HG03354 (cell line): Measurements from ENCODE around the gene ARL10.
"Not testable (repeated sequence)": the region's sequence is repeated elsewhere in the genome, so short reads cannot be mapped to it uniquely, and the experiment has no call there.

Source experiments
- ATAC-seq: cut with Tn5 transposase; IDR thresholded peaks from one replicate; pipeline ENCODE4 v1.9.1; 2021; ENCODE audit warnings: mild to moderate bottlenecking; ENCODE audit not compliant: unreplicated experiment, poor library complexity, severe bottlenecking

ARL10 gene

GRCh38 chr5:176407456-176408251, 42.4 kb downstream of the ARL10 start:
- no peak for ATAC-seq

DNA sequence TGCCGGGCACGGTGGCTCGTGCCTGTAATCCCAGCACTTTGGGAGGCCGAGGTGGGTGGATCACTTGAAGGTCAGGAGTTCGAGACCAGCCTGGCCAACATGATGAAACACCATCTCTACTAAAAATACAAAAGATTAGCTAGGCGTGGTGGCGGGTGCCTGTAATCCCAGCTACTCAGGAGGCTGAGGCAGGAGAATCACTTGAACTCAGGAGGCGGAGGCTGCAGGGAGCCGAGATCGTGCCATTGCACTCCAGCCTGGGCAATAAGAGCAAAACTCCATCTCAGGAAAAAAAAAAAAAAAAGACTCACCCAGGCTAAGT, 42.9 kb downstream of the ARL10 start:
- not testable (repeated sequence) for ATAC-seq

DNA sequence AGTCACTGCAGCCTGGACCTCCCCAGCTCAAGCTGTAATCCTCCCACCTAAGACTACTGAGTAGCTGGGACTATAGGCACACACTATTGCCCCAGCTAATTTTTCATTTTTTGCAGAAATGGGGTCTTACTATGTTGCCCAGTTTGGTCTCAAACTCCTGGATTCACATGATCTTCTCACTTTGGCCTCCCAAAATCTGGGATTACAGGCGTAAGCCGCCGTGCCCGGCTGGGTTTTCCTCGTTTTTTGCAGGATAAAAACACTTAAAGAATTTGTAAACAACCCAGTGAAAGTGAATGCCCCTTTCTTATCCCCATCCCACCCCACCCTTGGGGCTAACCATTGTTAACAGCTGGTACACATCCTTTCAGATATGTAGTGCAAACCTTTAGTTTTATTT, 43.3 kb downstream of the ARL10 start:
- ATAC-seq, result no peak

- no peak for ATAC-seq
These were observed 44.5 kb downstream of the ARL10 start for GRCh38 chr5:176409765-176410164.

GRCh38 chr5:176410486-176411180, 45.3 kb downstream of the ARL10 start:
- ATAC-seq, result no peak

GRCh38 chr5:176412517-176413254, 47.4 kb downstream of the ARL10 start:
- ATAC-seq, result no peak

DNA sequence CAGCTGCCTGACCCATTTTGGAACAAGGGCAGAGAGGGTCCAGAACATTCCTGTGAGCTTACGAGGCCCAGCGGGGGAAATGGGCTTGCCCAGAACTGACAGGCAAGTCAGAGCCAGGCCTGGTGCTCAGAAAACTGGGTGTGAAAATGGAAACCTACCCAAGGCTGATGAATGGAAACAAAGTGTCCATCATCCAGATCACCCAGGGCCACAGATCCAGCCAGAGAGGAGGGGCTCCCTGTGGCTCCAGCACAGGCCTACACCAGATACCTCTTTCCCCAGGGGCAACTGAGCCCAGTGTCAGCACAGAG, 47.9 kb downstream of the ARL10 start:
- ATAC-seq, result no peak

DNA sequence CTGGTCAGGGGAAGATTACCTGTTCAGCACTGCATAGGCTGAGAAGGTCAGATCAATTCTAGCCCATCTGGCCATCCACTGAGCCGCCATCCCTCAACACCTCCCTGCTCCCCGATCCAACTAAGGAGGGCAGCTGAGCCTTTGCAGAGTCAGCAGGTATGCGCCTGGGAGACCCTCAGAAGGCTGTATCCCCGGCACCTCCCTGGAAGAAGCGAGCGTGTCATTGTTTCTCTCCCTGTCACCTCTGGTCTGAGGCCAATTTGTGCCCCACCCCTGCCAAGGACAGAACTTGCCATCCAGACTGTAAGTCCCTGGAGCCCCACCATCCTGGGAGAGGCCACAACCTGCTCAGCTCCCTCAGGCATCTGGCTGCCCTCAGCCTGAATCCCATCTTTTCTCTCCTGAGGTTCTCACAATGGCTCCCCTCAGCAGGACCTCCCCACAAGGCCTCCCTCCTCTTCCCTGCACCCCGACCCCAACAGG, 48.5 kb downstream of the ARL10 start:
- ATAC-seq, result no peak

DNA sequence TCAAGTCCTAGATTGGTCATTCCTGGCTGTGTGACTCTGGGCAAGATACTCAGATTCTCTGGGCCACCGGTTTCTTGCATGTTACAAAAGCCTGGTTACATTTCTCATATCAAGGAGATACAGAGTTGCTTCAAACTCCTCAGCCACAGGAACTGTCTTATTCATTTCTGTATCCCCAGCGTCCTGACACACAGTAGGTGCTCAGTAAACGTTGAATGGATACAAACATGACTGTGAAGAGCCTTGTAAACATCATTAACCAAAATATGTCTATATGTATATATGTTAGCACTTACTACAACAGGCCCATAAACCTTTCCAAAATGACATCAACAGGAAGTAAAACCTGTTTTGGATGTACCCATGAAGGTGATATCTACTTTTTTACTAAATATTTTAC, 49.4 kb downstream of the ARL10 start:
- ATAC-seq, result no peak

DNA sequence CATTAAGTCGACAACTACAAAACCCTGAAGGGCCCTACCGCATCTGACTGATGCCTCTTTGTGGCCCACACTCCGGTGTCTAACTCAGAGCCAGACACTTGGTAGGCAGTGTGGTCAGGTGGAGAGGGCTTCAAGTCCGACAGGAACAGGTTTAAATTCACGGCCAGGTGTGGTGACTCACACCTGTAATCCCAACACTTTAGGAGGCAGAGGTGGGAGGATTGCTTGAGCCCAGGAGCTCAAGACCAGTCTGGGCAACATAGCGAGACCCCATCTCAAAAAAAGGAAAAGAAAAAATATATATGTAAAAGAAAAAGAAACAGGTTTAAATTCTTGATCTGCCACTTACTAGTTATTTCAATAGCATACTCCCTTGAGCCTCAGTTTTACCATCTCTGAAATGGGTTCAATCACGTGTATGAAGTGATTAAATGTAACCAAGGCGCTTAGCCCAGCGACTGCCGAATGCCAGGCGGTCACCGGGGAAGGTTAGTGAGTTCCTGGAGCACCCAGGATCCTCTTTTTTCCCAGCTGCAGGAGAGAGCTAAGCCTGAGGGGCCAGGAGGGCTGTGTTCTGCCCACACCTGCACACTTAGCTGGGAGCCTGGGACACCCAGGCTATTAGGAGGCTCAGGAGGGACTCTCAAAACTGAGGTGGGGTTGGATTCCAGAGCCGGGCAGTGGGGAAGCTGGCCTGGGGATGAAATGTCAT, 50.1 kb downstream of the ARL10 start:
- peak; percentile 4 for ATAC-seq

GRCh38 chr5:176415952-176416924, 51.0 kb downstream of the ARL10 start, which contains the start of gene CLTB:
Gene CLTB, minus strand, starts transcription at chr5:176416539. Its CDS starts 176 bp downstream, at chr5:176416363.
- ATAC-seq, result peak; percentile 88

DNA sequence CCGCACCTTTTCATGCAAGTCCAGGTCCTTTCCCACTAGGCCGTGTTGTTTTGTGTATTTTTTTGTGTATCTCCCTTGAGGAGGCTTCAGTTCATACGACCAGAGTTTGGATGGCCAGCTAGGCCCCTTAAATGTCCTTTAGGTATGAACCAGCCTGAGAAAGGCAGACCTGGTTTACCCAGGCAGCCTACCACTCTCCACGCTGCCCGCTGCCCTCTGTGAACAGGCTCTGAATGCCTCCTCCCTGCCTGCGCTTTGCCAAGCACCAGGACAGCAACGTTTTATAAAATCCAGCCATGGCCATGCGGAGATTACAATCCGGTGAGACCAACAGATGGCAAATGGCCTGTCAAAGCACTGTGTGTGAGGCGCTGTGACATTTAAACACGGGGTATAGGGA, 51.7 kb downstream of the ARL10 start:
- ATAC-seq, result no peak

- no peak for ATAC-seq
These were observed 53.0 kb downstream of the ARL10 start for GRCh38 chr5:176418251-176418650.

- no peak for ATAC-seq
These were observed 54.8 kb downstream of the ARL10 start for GRCh38 chr5:176420086-176420485.

DNA sequence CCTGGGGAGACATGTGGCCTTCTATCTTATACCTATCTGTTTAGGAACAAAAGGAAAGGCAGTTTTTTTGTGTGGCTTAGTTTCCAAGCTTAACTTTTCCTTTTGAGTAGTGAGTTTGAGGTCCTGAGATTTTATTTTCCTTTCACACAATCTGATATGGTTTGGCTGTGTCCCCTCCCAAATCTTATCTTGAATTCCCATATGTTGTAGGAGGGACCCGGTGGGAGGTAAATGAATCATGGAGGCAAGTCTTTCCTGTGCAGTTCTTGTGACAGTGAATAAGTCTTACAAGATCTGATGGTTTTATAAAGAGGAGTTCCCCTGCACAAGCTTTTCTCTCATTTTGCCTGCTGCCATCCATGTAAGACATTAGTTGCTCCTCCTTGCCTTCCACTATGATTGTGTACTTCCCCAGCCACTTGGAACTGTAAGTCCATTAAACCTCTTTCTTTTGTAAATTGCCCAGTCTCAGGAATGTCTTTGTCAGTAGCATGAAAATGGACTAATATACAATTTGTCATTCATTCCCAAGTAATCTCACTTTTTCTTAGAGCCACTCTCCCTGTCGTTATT, 55.8 kb downstream of the ARL10 start:
- no peak for ATAC-seq

GRCh38 chr5:176424181-176424580, 58.9 kb downstream of the ARL10 start:
- no peak for ATAC-seq

DNA sequence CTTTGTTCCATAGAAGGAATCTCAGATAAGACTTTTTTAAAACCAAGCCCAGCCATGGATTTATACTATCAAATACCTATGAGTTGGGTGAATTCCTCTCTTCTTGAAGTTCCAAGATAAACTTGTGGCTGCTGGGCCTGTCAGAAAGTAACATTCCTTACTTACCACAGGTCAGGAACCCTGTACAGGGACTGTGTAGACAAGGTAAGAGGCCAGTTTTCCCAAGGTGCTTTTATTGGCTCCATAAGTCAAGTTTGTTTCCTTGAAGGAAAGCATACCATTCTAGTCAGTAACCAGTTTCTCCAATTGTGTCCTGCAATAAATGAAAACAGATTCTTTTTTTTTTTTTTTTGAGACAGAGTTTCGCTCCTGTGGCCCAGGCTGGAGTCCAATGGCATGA, 59.9 kb downstream of the ARL10 start:
- no peak for ATAC-seq

GRCh38 chr5:176425791-176426190, 60.5 kb downstream of the ARL10 start:
- ATAC-seq, result no peak

DNA sequence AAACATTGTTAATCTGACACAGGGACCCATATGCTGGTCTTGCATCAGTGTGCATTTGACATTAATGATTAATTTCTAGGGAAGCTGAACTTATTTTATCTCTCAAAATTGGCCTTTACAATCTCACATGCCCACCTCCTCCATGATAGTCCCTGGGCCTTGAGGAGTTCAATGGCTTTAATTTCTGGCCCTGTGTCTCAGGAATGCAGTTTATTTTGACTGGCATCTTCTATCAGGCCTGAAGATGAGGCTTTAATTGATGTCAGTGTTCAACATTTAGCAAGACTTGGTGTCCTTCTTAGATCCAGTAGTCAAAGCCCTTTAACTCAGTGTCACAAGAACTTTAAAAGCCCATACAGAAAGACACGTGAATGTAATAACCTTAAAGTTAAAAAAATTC, 61.6 kb downstream of the ARL10 start:
- ATAC-seq, result no peak
